GM10248 (cell line): ENCODE measurements around the gene NUP93.

ENCODE experiments used
- CTCF ChIA-PET: fragments of 300-600 bp; sonication (Branson Sonifier 250); formaldehyde crosslinking; extraction: SDS; loops from one replicate; lab custom pipeline; 2021; ENCODE audit warnings: antibody characterized with exemption; lab: Yijun Ruan, JAX
- POLR2A ChIA-PET: fragments of 350-650 bp; sonication (Branson Sonifier 250); formaldehyde crosslinking; extraction: SDS; loops from one replicate; lab custom pipeline; 2020; ENCODE audit warnings: antibody characterized with exemption; lab: Yijun Ruan, JAX
- DNase-seq: peaks from one replicate; pipeline ENCODE4 v3.0.0; 2012; ENCODE audit errors: extremely low spot score
- TF ChIP-seq, protein P1 (sequence below): IDR thresholded peaks from 2 replicates; pipeline ENCODE4 v1.5.1; 2012; ENCODE audit warnings: mild to moderate bottlenecking, low read depth; ENCODE audit errors: extremely low read depth, missing control alignments, control extremely low read depth

NUP93 gene

DNA sequence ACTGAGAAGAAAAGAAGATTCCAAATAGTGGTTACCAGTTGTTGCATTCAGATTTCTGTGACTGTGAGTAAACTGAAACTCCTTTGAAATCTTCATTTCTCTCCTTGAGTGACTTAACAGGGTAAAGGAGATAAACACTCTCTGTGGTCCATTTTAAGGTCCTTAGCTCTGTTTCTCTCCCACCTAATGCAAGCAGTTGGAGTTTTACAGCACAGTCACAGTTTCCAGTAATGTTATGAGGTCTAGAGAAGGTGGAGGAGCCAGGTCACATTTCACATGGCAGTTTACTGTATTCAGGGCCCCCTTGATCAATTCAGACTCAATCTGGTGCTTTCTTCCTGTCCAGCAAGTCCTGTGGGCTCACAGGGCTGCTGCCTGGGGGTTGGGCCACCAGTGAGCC, 102.8 kb downstream of the NUP93 start:
- CTCF ChIA-PET: interaction anchor here (1.1 to 1.9 kb wide), 3 partner anchors 19 to 252 kb away, joined by 3 to 5 read pairs (median 4); no protein-coding TSS in a partner anchor

DNA sequence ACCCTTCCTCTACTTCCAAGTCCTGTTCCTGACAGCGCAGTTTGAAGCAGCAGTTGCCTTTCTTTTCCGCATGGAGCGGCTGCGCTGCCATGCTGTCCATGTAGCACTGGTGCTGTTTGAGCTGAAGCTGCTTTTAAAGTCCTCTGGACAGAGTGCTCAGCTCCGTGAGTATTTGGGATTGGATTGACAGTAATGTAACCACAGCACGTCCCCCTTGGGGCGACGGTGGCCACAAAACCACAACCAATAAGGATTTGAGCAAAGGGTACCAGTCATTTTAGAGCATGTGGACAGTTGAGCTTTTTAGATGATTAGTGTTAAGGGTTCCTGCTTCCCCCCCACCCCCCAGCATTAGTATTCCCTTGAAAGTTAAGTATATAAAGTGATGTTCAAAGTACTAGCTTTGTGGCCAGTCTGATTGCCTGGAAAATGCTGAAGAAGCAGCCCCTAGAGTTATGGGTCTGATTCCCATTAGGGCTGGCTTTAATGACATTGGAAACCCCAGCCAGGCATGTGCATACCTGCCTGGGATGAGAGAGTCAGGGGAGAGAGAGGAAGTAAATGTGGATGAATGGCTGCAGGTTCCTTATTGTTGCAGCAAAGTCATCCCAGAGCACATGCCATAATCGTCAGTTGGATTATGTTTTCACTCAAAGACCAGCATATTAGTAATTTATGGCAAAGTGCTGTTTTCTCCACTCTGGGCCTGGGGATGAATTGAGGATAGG, 103.5 kb downstream of the NUP93 start:
- DNase-seq: no peak
- POLR2A ChIA-PET: interaction anchor here (0.6 kb wide), 2 partner anchors 210 to 215 kb away, joined by 4 to 5 read pairs; no protein-coding TSS in a partner anchor
- TF ChIP-seq, protein P1, sequence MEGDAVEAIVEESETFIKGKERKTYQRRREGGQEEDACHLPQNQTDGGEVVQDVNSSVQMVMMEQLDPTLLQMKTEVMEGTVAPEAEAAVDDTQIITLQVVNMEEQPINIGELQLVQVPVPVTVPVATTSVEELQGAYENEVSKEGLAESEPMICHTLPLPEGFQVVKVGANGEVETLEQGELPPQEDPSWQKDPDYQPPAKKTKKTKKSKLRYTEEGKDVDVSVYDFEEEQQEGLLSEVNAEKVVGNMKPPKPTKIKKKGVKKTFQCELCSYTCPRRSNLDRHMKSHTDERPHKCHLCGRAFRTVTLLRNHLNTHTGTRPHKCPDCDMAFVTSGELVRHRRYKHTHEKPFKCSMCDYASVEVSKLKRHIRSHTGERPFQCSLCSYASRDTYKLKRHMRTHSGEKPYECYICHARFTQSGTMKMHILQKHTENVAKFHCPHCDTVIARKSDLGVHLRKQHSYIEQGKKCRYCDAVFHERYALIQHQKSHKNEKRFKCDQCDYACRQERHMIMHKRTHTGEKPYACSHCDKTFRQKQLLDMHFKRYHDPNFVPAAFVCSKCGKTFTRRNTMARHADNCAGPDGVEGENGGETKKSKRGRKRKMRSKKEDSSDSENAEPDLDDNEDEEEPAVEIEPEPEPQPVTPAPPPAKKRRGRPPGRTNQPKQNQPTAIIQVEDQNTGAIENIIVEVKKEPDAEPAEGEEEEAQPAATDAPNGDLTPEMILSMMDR: no peak
- CTCF ChIA-PET: interaction anchor here (1.1 to 1.9 kb wide), 3 partner anchors 18 to 251 kb away, joined by 3 to 5 read pairs (median 4); no protein-coding TSS in a partner anchor

More for the DNA sequence above, 102.8 kb downstream of the NUP93 start:
- POLR2A ChIA-PET: no interaction called here
- TF ChIP-seq, protein P1: no peak
- DNase-seq: no peak

DNA sequence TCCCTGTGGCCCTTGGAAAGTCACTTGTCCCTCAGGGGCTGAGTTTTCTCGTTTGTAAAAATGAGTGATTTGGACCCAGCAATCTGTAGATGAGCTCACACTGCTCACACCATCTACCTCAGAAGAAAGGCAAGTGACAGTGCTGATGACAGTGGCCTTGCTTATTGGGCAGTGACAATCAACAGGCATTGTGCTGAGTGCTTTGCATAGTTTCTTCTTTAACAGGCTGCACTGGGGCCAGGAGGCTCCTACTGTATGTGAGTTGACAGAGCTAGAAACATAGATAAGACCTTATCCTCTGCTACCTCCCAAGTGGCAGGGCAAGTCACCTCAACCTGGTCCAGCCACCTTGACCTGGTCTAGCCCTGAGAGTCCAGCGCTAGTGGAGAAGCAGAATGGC, 105.4 kb downstream of the NUP93 start:
- DNase-seq: no peak
- POLR2A ChIA-PET: no interaction called here
- CTCF ChIA-PET: interaction anchor here (1.6 kb wide), 1 partner anchor 15 kb away, joined by 4 read pairs; no protein-coding TSS in a partner anchor
- TF ChIP-seq, protein P1: no peak

DNA sequence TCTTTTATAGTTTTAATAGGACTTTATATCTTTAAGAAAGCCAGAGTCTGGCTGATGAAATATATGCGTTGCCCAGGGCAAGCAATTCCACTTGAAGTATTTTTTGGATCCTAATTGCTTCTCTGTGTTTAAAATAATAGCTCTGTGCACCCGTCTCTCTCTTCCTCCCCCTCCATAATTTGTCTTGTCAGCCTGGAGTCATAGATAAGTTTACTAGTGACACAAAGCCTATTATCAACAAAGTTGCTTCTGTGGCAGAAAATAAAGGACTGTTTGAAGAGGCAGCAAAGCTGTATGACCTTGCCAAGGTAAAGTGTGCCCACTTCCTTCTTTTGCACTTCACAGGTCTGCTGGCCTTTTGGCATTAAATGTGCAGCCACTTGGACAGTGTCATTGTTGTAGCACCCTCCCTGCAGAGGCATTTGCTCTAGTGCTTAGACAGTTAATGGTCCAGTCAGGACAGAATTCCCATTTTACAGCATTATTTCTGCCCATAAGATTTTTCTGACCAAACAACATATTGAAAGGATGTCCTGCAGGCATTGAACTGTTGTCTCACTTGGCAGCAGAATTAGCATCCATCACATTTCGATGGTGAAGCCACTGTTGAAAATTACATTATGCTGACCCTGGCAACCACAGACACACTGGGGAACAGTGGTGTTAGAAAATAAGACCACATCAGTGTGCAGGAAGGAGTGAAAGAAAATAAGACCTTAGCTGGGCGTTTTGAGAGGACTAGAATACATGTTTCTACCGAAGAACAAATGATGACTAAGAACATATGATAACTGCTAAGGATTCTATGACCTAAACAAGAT, 106.7 kb downstream of the NUP93 start:
- no peak for DNase-seq
- ChIA-PET POLR2A (no interaction called here), CTCF (no interaction called here)
- TF ChIP-seq, protein P1: no peak

DNA sequence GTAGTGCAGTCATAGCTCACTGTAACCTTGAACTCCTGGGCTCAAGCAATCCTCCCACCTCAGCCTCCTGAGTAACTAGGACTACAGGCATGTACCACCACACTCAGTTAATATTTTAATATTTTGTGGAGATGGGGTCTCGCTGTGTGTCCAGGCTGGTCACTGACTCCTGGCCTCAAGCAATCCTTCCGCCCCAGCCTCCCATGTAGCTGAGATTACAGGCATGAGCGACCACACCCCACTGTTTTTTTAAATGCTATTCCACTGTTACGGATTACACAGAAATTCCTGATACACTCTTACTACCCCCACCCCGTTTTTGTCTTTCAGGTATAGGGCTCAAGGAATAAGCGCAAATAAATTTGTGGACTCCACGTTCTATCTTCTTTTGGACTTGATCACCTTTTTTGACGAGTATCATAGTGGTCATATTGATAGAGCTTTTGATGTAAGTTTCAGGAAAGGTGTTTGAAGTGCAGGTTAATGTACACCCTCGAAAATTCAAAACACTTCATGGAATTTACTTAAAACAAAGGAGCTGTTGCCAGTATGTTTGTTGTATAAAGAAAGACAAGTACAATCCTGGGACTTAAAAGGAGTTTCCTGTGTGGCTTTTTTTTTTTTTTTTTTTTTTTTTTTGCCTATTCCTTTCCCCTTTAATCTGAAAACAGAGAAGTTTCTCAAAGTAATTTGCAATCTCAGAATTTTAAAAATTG, 108.9 kb downstream of the NUP93 start:
- POLR2A ChIA-PET: no interaction called here
- TF ChIP-seq, protein P1: no peak
- no peak for DNase-seq
- CTCF ChIA-PET: interaction anchor here (0.8 to 1.7 kb wide), 7 partner anchors 9 to 292 kb away, joined by 3 to 6 read pairs (median 3); no protein-coding TSS in a partner anchor

DNA sequence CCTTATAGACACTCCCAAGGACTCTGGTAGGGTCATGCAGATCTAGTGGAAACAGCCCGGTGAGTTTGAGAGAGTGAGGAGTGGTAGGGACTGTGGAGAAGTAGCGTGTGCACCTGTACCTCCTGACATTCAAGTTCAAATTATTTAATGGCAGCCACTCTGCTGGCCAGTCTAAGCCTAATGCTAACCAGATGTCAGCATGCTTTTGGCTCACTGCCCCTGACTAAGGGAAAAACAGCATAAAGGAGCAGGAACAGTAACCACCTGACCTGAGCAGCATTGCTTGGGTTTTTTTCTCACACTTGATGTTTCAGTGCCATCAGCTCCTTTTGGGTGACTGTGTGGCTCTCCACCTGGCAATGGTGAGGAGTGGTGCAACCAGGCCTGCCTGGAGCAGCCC, 111.3 kb downstream of the NUP93 start:
- DNase-seq: no peak
- ChIA-PET POLR2A (no interaction called here), CTCF (interaction anchor here (1.1 kb wide), 1 partner anchor 21 kb away, joined by 3 read pairs; no protein-coding TSS in a partner anchor)
- TF ChIP-seq, protein P1: no peak
